Measurements from ENCODE around the gene TRMU. TPM values are rescaled to one million over a fixed set of nuclear protein-coding genes. Genes with fewer than 3 reads are reported as not detected.

Gene TRMU
- total RNA-seq, 1 donor from 2014 or later = 38.2 TPM

- Mint-ChIP-seq H3K27me3 (ENCODE audit: unreplicated experiment) (no peaks in the 10 kb centered on the region), H3K36me3 (ENCODE audit: unreplicated experiment) (peaks cover 22% of the 10 kb centered on the region), H3K27ac (ENCODE audit: unreplicated experiment) (no peak overlapping the region), H3K4me3 (ENCODE audit: unreplicated experiment) (no peak overlapping the region), H3K9me3 (ENCODE audit: unreplicated experiment) (peaks cover 5% of the 10 kb centered on the region), H3K4me1 (ENCODE audit: unreplicated experiment) (peaks cover 2% of the 10 kb centered on the region)
- no peak for TF ChIP-seq CTCF (IDR thresholded peaks at IDR 0.05)
- no peak for DNase-seq (ENCODE audit: extremely low spot score, unreplicated experiment)
Measured at GRCh38 chr22:46378426-46379065, 43.0 kb downstream of the TRMU start.

- Mint-ChIP-seq H3K27me3 (ENCODE audit: unreplicated experiment) (no peaks in the 10 kb centered on the region), H3K27ac (ENCODE audit: unreplicated experiment) (no peak overlapping the region), H3K4me1 (ENCODE audit: unreplicated experiment) (peaks cover 2% of the 10 kb centered on the region), H3K36me3 (ENCODE audit: unreplicated experiment) (peaks cover 22% of the 10 kb centered on the region), H3K9me3 (ENCODE audit: unreplicated experiment) (peaks cover 5% of the 10 kb centered on the region), H3K4me3 (ENCODE audit: unreplicated experiment) (no peak overlapping the region)
- no peak for DNase-seq (ENCODE audit: extremely low spot score, unreplicated experiment)
- no peak for TF ChIP-seq CTCF (IDR thresholded peaks at IDR 0.05)
Measured at GRCh38 chr22:46379066-46379930, 43.8 kb downstream of the TRMU start.

- peaks cover 21% of the 10 kb centered on the region for H3K36me3 Mint-ChIP-seq (ENCODE audit: unreplicated experiment)
- DNase-seq (ENCODE audit: extremely low spot score, unreplicated experiment) = no peak
- TF ChIP-seq CTCF (IDR thresholded peaks at IDR 0.05) = no peak
- peaks cover 2% of the 10 kb centered on the region for H3K4me1 Mint-ChIP-seq (ENCODE audit: unreplicated experiment)
- no peak overlapping the region for H3K27ac Mint-ChIP-seq (ENCODE audit: unreplicated experiment)
- H3K4me3 Mint-ChIP-seq (ENCODE audit: unreplicated experiment) = no peak overlapping the region
- H3K9me3 Mint-ChIP-seq (ENCODE audit: unreplicated experiment) = peaks cover 5% of the 10 kb centered on the region
- H3K27me3 Mint-ChIP-seq (ENCODE audit: unreplicated experiment) = no peaks in the 10 kb centered on the region
Measured at GRCh38 chr22:46380069-46380468, 44.6 kb downstream of the TRMU start.

GRCh38 chr22:46380581-46380980 lies 45.1 kb downstream of the TRMU start:
- no peak for TF ChIP-seq CTCF (IDR thresholded peaks at IDR 0.05)
- peaks cover 2% of the 10 kb centered on the region for H3K4me1 Mint-ChIP-seq (ENCODE audit: unreplicated experiment)

GRCh38 chr22:46381142-46381541 lies 45.6 kb downstream of the TRMU start:
- no peak for TF ChIP-seq CTCF (IDR thresholded peaks at IDR 0.05)
- Mint-ChIP-seq H3K27me3 (ENCODE audit: unreplicated experiment) (no peaks in the 10 kb centered on the region), H3K27ac (ENCODE audit: unreplicated experiment) (no peak overlapping the region), H3K4me3 (ENCODE audit: unreplicated experiment) (no peak overlapping the region), H3K4me1 (ENCODE audit: unreplicated experiment) (peaks cover 2% of the 10 kb centered on the region), H3K36me3 (ENCODE audit: unreplicated experiment) (peaks cover 12% of the 10 kb centered on the region), H3K9me3 (ENCODE audit: unreplicated experiment) (peaks cover under 1% of the 10 kb centered on the region)
- DNase-seq (ENCODE audit: extremely low spot score, unreplicated experiment) = no peak

More at GRCh38 chr22:46380581-46380980, 45.1 kb downstream of the TRMU start:
- Mint-ChIP-seq H3K4me3 (ENCODE audit: unreplicated experiment) (no peak overlapping the region), H3K9me3 (ENCODE audit: unreplicated experiment) (peaks cover 5% of the 10 kb centered on the region), H3K36me3 (ENCODE audit: unreplicated experiment) (peaks cover 17% of the 10 kb centered on the region), H3K27me3 (ENCODE audit: unreplicated experiment) (no peaks in the 10 kb centered on the region), H3K27ac (ENCODE audit: unreplicated experiment) (no peak overlapping the region)
- no peak for DNase-seq (ENCODE audit: extremely low spot score, unreplicated experiment)

Data from osteocyte (in vitro differentiated cells).